Fibroblast of lung (primary cell): ENCODE results near the gene YBX3. TPM values are rescaled to one million over a fixed set of nuclear protein-coding genes. Genes with fewer than 3 reads are reported as not detected.
A peak's percentile ranks its signal among the peaks of the same experiment; 100 is the strongest.

Source experiments
- DNase-seq, 2 donors: peaks; one replicate each; pipeline versions ENCODE4 v3.0.0 to v3.0.0-alpha.2; 2010; ENCODE audit warnings: low read depth in 2 of 2
- H2AFZ ChIP-seq: 2 replicates; pipeline ENCODE4 v1.5.1; 2012; ENCODE audit warnings: low read length, control low read depth, inconsistent platforms
- H3K27ac ChIP-seq: 2 replicates; pipeline ENCODE4 v1.5.1; 2011; ENCODE audit warnings: low read length, control low read depth; ENCODE audit not compliant: insufficient read depth
- H3K27me3 ChIP-seq: 2 replicates; pipeline ENCODE4 v1.5.1; 2011; ENCODE audit warnings: mild to moderate bottlenecking, low read length; ENCODE audit not compliant: control insufficient read depth, insufficient read depth
- H3K36me3 ChIP-seq: 2 replicates; pipeline ENCODE4 v1.5.1; 2011; ENCODE audit warnings: low read length; ENCODE audit not compliant: control insufficient read depth, insufficient read depth
- H3K4me1 ChIP-seq: 2 replicates; pipeline ENCODE4 v1.5.1; 2011; ENCODE audit warnings: low read length; ENCODE audit not compliant: control insufficient read depth, insufficient read depth; ENCODE audit errors: extremely low read depth
- H3K4me2 ChIP-seq: 2 replicates; pipeline ENCODE4 v1.5.1; 2011; ENCODE audit warnings: low read length, control low read depth; ENCODE audit not compliant: insufficient read depth; ENCODE audit errors: extremely low read depth
- H3K4me3 ChIP-seq, 4 experiments: fragments of 200-600 bp in 1 of 4; sonication (generic) in 1 of 4; replicated peaks in 1 of 4; 2 replicates each; pipeline ENCODE4 v1.5.1; 2011 to 2016; ENCODE audit warnings: low read length in 4 of 4, low read depth in 3 of 4, mild to moderate bottlenecking in 3 of 4, control low read depth in 2 of 4, inconsistent platforms in 1 of 4, mixed read lengths in 1 of 4; ENCODE audit not compliant: insufficient read depth in 1 of 4; ENCODE audit errors: control extremely low read depth in 1 of 4
- H3K79me2 ChIP-seq: 2 replicates; pipeline ENCODE4 v1.5.1; 2012; ENCODE audit warnings: mild to moderate bottlenecking, low read length, inconsistent platforms; ENCODE audit not compliant: control insufficient read depth, insufficient read depth
- H3K9ac ChIP-seq: 2 replicates; pipeline ENCODE4 v1.5.1; 2011; ENCODE audit warnings: mild to moderate bottlenecking, low read length, control low read depth; ENCODE audit not compliant: insufficient read depth
- H3K9me3 ChIP-seq: 2 replicates; pipeline ENCODE4 v1.5.1; 2012; ENCODE audit warnings: low read depth, low read length; ENCODE audit not compliant: control insufficient read depth, insufficient read depth
- H4K20me1 ChIP-seq: 2 replicates; pipeline ENCODE4 v1.5.1; 2011; ENCODE audit warnings: low read length; ENCODE audit not compliant: control insufficient read depth, insufficient read depth; ENCODE audit errors: extremely low read depth
- EZH2 ChIP-seq: IDR thresholded peaks from 2 replicates; pipeline ENCODE4 v1.5.1; 2012; ENCODE audit warnings: low read length, control low read depth, mild to moderate bottlenecking; ENCODE audit errors: missing control alignments
- polyA plus RNA-seq, 2 donors: library from polyadenylated mRNA; depleted of rRNA in 1 of 2; stranded (reverse) in 1 of 2; unstranded in 1 of 2; fragments of >200 nt; gene quantifications; 2 replicates each; pipeline ENCODE4 v1.2.1, GENCODE V29; 2011 to 2012; ENCODE audit warnings: missing spikeins in 1 of 2
- total RNA-seq: library from RNA; depleted of rRNA; stranded (reverse); fragments of >200 nt; gene quantifications from 2 replicates; pipeline ENCODE4 v1.2.1, GENCODE V29; 2014
- TF ChIP-seq, protein P1 (sequence below), 2 donors: IDR thresholded peaks in 1 of 2; conservative IDR thresholded peaks in 1 of 2; 1 replicate in 1 of 2; 2 replicates in 1 of 2; pipeline ENCODE4 v1.5.1; 2011 to 2012; ENCODE audit warnings: low read length in 2 of 2, control low read depth in 1 of 2, inconsistent platforms in 1 of 2, low read depth in 1 of 2, mild to moderate bottlenecking in 1 of 2

Gene YBX3
- total and polyA plus RNA-seq, 2 donors (not counting 1 experiment from before 2014, with no cell fraction given) = 97.8 to 172 TPM

DNA sequence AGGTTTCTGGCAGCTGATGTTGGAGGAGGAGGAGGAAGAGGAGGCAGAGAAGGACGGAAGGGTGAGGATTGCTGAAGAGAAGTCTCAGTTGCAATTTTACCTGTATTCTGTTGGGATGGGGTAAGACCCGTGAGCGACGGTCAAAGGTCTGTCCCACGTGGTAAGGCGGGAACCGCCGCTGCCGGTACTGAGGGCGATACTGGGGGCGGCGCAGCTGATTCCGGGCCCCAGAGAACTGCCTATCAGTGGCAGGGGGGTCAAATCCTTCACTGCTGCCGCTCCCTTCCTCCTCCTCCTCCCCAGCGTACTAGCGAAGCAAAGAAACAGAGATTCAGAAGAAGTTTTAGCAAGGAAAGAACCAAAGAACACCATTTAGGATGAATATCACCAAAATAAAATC is 13.3 kb downstream of the YBX3 start:
- H3K36me3 ChIP-seq = peaks cover 14% of the 10 kb centered on the region
- peaks cover 5% of the 10 kb centered on the region for H3K79me2 ChIP-seq
- H4K20me1 ChIP-seq = no peaks in the 10 kb centered on the region

DNA sequence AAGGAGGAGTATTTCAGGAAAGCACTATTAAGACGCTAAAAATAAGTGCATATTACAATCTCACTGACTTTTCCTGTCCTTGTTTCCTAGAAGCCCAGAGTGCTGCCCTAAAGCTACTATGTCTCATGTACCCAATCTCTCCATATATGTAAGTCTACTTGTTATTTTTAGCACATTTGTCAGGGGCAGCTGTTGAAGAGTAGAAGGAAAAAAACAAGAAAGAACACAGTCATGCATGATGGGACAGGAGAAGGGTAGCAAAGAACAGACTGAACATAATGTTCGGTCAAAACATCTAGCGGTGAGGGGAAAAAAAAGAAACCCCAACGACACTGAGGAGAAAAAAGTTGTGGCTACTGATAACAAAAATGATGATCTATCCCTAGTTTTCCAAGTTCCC is 14.3 kb downstream of the YBX3 start:
- Histone ChIP-seq H3K4me3 (no peak overlapping the region), H3K27me3 (no peaks in the 10 kb centered on the region), H3K4me1 (no peaks in the 10 kb centered on the region), H2AFZ (no peak overlapping the region), H3K9me3 (no peaks in the 10 kb centered on the region), H4K20me1 (no peaks in the 10 kb centered on the region), H3K79me2 (peaks cover 5% of the 10 kb centered on the region), H3K9ac (no peak overlapping the region), H3K27ac (no peak overlapping the region), H3K4me2 (no peak overlapping the region), H3K36me3 (peaks cover 14% of the 10 kb centered on the region)
- DNase-seq = no peak
- TF ChIP-seq, protein P1, sequence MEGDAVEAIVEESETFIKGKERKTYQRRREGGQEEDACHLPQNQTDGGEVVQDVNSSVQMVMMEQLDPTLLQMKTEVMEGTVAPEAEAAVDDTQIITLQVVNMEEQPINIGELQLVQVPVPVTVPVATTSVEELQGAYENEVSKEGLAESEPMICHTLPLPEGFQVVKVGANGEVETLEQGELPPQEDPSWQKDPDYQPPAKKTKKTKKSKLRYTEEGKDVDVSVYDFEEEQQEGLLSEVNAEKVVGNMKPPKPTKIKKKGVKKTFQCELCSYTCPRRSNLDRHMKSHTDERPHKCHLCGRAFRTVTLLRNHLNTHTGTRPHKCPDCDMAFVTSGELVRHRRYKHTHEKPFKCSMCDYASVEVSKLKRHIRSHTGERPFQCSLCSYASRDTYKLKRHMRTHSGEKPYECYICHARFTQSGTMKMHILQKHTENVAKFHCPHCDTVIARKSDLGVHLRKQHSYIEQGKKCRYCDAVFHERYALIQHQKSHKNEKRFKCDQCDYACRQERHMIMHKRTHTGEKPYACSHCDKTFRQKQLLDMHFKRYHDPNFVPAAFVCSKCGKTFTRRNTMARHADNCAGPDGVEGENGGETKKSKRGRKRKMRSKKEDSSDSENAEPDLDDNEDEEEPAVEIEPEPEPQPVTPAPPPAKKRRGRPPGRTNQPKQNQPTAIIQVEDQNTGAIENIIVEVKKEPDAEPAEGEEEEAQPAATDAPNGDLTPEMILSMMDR (conservative IDR thresholded peaks at IDR 0.05 in 1 of 2, IDR thresholded peaks at IDR 0.05 in 1 of 2; ENCODE audit: low read depth in 1 of 2, low read length in 2 of 2) = no peak
- TF ChIP-seq EZH2 = no peak

More for the DNA sequence above, 13.3 kb downstream of the YBX3 start:
- Histone ChIP-seq H2AFZ (no peak overlapping the region), H3K27me3 (no peaks in the 10 kb centered on the region), H3K4me3 (no peak overlapping the region), H3K9ac (no peak overlapping the region), H3K4me1 (no peaks in the 10 kb centered on the region), H3K4me2 (no peak overlapping the region), H3K27ac (no peak overlapping the region), H3K9me3 (no peaks in the 10 kb centered on the region)
- DNase-seq = no peak
- no peak for TF ChIP-seq EZH2
- TF ChIP-seq, protein P1 (conservative IDR thresholded peaks at IDR 0.05 in 1 of 2, IDR thresholded peaks at IDR 0.05 in 1 of 2; ENCODE audit: low read depth in 1 of 2, low read length in 2 of 2) = no peak

DNA sequence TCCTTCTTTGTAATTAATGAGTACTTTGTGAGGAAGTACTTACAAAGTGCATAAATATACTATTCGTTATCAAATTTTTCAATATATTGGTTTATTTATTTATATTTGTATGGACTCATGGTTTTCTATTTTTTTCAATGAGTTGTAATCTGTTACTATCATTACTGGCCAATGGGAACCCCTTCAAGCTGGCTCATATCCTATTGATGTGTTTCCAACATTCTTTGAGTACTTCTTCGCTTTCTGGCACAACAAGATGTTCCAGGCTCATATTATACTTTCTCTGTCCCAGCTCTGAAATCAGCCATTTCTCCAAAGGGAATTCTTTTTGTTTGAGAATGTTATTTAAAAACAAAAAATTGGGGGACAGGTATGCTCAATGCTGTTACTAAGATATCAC is 17.5 kb downstream of the YBX3 start:
- DNase-seq = peak; percentile 56 to 62
- Histone ChIP-seq H3K9me3 (no peaks in the 10 kb centered on the region), H4K20me1 (no peaks in the 10 kb centered on the region), H3K36me3 (peaks cover 5% of the 10 kb centered on the region), H3K79me2 (peaks cover 4% of the 10 kb centered on the region), H3K27ac (no peak overlapping the region), H3K4me3 (no peak overlapping the region), H3K4me1 (peaks cover 2% of the 10 kb centered on the region), H3K27me3 (no peaks in the 10 kb centered on the region), H3K4me2 (no peak overlapping the region), H3K9ac (no peak overlapping the region), H2AFZ (no peak overlapping the region)
- no peak for TF ChIP-seq EZH2
- TF ChIP-seq, protein P1 (conservative IDR thresholded peaks at IDR 0.05 in 1 of 2, IDR thresholded peaks at IDR 0.05 in 1 of 2; ENCODE audit: low read depth in 1 of 2, low read length in 2 of 2) = no peak
